HepG2 (cell line): ENCODE results near the gene TMEM253. TPM values are rescaled to one million over a fixed set of nuclear protein-coding genes. Genes with fewer than 3 reads are reported as not detected.

Experiments
- DZIP1 ChIP-seq: sonication (generic); formaldehyde crosslinking; IDR thresholded peaks from 2 replicates; pipeline ENCODE4 v1.5.0; 2020; ENCODE audit warnings: mild to moderate bottlenecking, missing genetic modification reagents
- HHEX ChIP-seq: IDR thresholded peaks from 2 replicates; pipeline ENCODE4 v1.6.1; 2016; ENCODE audit warnings: control low read depth
- HMG20A ChIP-seq: IDR thresholded peaks from 2 replicates; pipeline ENCODE4 v1.6.1; 2016; ENCODE audit warnings: borderline replicate concordance
- HOXA3 ChIP-seq: sonication (generic); formaldehyde crosslinking; IDR thresholded peaks from 2 replicates; pipeline ENCODE4 v1.5.0; 2020; ENCODE audit warnings: missing genetic modification reagents
- JUN ChIP-seq: sonication (generic); formaldehyde crosslinking; IDR thresholded peaks from 2 replicates; pipeline ENCODE4 v1.4.0; 2020; ENCODE audit warnings: mild to moderate bottlenecking, missing genetic modification reagents
- MTF1 ChIP-seq: sonication (generic); formaldehyde crosslinking; IDR thresholded peaks from 2 replicates; pipeline ENCODE4 v1.5.0; 2020; ENCODE audit warnings: missing genetic modification reagents
- NFE2L1 ChIP-seq: sonication (generic); formaldehyde crosslinking; IDR thresholded peaks from 2 replicates; pipeline ENCODE4 v1.4.0; 2020; ENCODE audit warnings: missing genetic modification reagents, mild to moderate bottlenecking, borderline replicate concordance
- NFIC ChIP-seq: IDR thresholded peaks from 2 replicates; pipeline ENCODE4 v1.6.1; 2012; ENCODE audit warnings: mild to moderate bottlenecking, low read length, inconsistent platforms
- NFYC ChIP-seq: IDR thresholded peaks from 2 replicates; pipeline ENCODE4 v1.6.1; 2016; ENCODE audit warnings: missing genetic modification reagents, missing compliant biosample characterization
- RXRA ChIP-seq: sonication (generic); formaldehyde crosslinking; IDR thresholded peaks from 2 replicates; pipeline ENCODE4 v1.5.1; 2020; ENCODE audit warnings: missing genetic modification reagents
- XRCC5 ChIP-seq: fragments of 200-400 bp; formaldehyde crosslinking; optimal IDR thresholded peaks from 2 replicates; pipeline ENCODE3; 2017; ENCODE audit warnings: mild to moderate bottlenecking, low read length
- ZNF207 ChIP-seq: fragments of 450-650 bp; IDR thresholded peaks from 2 replicates; pipeline ENCODE4 v1.6.1; 2016; ENCODE audit warnings: antibody characterized with exemption, borderline replicate concordance
- ZNF30 ChIP-seq: sonication (generic); formaldehyde crosslinking; IDR thresholded peaks from 2 replicates; pipeline ENCODE4 v1.5.0; 2020; ENCODE audit warnings: mild to moderate bottlenecking, missing genetic modification reagents
- ZNF383 ChIP-seq: sonication (generic); formaldehyde crosslinking; IDR thresholded peaks from 2 replicates; pipeline ENCODE4 v1.4.0; 2020; ENCODE audit warnings: missing genetic modification reagents, mild to moderate bottlenecking, borderline replicate concordance
- ZNF772 ChIP-seq: sonication (generic); formaldehyde crosslinking; IDR thresholded peaks from 2 replicates; pipeline ENCODE4 v1.5.0; 2020; ENCODE audit warnings: mild to moderate bottlenecking, missing genetic modification reagents
- ZSCAN29 ChIP-seq: sonication (generic); formaldehyde crosslinking; conservative IDR thresholded peaks from 2 replicates; pipeline ENCODE4 v1.4.0; 2020; ENCODE audit warnings: mild to moderate bottlenecking, missing genetic modification reagents
- polyA plus RNA-seq, 8 experiments: library from polyadenylated mRNA; depleted of rRNA in 3 of 8; stranded (reverse) in 7 of 8; unstranded in 1 of 8; fragments of >200 nt; fragmentation: Illumina TruSeq in 4 of 8; extraction: Trizol in 4 of 8; gene quantifications; 2 replicates each; pipeline versions ENCODE4 v1.2.1 to v1.2.3, GENCODE V29; 2011 to 2016; ENCODE audit warnings: low read depth in 4 of 8, missing spikeins in 1 of 8, mixed read lengths in 1 of 8; ENCODE audit not compliant: insufficient read depth in 1 of 8
- total RNA-seq, 5 experiments: library from RNA; depleted of rRNA; stranded (reverse); fragments of >200 nt; fragmentation: Illumina TruSeq; extraction: Trizol; gene quantifications; 2 replicates each; pipeline ENCODE4 v1.2.3, GENCODE V29; 2016; ENCODE audit warnings: low read depth in 1 of 5
- TF ChIP-seq, protein P1 (sequence below): sonication (generic); formaldehyde crosslinking; conservative IDR thresholded peaks from 2 replicates; pipeline ENCODE4 v1.4.0; 2020; ENCODE audit warnings: missing genetic modification reagents
- TF ChIP-seq, protein P2 (sequence below): sonication (generic); formaldehyde crosslinking; IDR thresholded peaks from 2 replicates; pipeline ENCODE4 v1.5.1; 2020; ENCODE audit warnings: missing genetic modification reagents, mild to moderate bottlenecking, borderline replicate concordance
- TF ChIP-seq, protein P3 (sequence below): IDR thresholded peaks from 2 replicates; pipeline ENCODE4 v1.6.1; 2016; ENCODE audit warnings: low read depth, missing genetic modification reagents, missing compliant biosample characterization

TMEM253 gene
- total and polyA plus RNA-seq, 2 of the 13 experiments (the other 11 are each of a cell fraction or from before 2014, with no cell fraction given): 0.29 to 0.45 TPM

GRCh38 chr14:21107283-21107800, 6.5 kb downstream of the TMEM253 start (continued):
- TF ChIP-seq NFYC (no peak), RXRA (CRISPR knock-in tag) (peak; percentile 55), NFIC (no peak), DZIP1 (CRISPR knock-in tag) (peak; percentile 44; the same call in 1 of the 2 replicates), XRCC5 (no peak), JUN (0 out of 2 replicates have a peak, but pooled peaks have one; percentile 3), ZNF383 (CRISPR knock-in tag) (no peak), ZNF772 (peak; percentile 57; the same call in 1 of the 2 replicates), ZNF30 (CRISPR knock-in tag) (0 out of 2 replicates have a peak, but pooled peaks have one; percentile 11), NFE2L1 (CRISPR knock-in tag) (no peak), HOXA3 (CRISPR knock-in tag) (peak; percentile 45), HHEX (CRISPR knock-in tag) (no peak), MTF1 (CRISPR knock-in tag) (no peak), HMG20A (CRISPR knock-in tag) (no peak), ZSCAN29 (CRISPR knock-in tag) (no peak), ZNF207 (no peak)
- TF ChIP-seq, protein P1, sequence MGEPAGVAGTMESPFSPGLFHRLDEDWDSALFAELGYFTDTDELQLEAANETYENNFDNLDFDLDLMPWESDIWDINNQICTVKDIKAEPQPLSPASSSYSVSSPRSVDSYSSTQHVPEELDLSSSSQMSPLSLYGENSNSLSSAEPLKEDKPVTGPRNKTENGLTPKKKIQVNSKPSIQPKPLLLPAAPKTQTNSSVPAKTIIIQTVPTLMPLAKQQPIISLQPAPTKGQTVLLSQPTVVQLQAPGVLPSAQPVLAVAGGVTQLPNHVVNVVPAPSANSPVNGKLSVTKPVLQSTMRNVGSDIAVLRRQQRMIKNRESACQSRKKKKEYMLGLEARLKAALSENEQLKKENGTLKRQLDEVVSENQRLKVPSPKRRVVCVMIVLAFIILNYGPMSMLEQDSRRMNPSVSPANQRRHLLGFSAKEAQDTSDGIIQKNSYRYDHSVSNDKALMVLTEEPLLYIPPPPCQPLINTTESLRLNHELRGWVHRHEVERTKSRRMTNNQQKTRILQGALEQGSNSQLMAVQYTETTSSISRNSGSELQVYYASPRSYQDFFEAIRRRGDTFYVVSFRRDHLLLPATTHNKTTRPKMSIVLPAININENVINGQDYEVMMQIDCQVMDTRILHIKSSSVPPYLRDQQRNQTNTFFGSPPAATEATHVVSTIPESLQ: no peak
- TF ChIP-seq, protein P2, sequence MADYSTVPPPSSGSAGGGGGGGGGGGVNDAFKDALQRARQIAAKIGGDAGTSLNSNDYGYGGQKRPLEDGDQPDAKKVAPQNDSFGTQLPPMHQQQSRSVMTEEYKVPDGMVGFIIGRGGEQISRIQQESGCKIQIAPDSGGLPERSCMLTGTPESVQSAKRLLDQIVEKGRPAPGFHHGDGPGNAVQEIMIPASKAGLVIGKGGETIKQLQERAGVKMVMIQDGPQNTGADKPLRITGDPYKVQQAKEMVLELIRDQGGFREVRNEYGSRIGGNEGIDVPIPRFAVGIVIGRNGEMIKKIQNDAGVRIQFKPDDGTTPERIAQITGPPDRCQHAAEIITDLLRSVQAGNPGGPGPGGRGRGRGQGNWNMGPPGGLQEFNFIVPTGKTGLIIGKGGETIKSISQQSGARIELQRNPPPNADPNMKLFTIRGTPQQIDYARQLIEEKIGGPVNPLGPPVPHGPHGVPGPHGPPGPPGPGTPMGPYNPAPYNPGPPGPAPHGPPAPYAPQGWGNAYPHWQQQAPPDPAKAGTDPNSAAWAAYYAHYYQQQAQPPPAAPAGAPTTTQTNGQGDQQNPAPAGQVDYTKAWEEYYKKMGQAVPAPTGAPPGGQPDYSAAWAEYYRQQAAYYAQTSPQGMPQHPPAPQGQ (CRISPR knock-in tag): no peak
- TF ChIP-seq, protein P3, sequence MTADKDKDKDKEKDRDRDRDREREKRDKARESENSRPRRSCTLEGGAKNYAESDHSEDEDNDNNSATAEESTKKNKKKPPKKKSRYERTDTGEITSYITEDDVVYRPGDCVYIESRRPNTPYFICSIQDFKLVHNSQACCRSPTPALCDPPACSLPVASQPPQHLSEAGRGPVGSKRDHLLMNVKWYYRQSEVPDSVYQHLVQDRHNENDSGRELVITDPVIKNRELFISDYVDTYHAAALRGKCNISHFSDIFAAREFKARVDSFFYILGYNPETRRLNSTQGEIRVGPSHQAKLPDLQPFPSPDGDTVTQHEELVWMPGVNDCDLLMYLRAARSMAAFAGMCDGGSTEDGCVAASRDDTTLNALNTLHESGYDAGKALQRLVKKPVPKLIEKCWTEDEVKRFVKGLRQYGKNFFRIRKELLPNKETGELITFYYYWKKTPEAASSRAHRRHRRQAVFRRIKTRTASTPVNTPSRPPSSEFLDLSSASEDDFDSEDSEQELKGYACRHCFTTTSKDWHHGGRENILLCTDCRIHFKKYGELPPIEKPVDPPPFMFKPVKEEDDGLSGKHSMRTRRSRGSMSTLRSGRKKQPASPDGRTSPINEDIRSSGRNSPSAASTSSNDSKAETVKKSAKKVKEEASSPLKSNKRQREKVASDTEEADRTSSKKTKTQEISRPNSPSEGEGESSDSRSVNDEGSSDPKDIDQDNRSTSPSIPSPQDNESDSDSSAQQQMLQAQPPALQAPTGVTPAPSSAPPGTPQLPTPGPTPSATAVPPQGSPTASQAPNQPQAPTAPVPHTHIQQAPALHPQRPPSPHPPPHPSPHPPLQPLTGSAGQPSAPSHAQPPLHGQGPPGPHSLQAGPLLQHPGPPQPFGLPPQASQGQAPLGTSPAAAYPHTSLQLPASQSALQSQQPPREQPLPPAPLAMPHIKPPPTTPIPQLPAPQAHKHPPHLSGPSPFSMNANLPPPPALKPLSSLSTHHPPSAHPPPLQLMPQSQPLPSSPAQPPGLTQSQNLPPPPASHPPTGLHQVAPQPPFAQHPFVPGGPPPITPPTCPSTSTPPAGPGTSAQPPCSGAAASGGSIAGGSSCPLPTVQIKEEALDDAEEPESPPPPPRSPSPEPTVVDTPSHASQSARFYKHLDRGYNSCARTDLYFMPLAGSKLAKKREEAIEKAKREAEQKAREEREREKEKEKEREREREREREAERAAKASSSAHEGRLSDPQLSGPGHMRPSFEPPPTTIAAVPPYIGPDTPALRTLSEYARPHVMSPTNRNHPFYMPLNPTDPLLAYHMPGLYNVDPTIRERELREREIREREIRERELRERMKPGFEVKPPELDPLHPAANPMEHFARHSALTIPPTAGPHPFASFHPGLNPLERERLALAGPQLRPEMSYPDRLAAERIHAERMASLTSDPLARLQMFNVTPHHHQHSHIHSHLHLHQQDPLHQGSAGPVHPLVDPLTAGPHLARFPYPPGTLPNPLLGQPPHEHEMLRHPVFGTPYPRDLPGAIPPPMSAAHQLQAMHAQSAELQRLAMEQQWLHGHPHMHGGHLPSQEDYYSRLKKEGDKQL (CRISPR knock-in tag): no peak
